ENCODE data around the gene CECR2.
A peak's percentile ranks its signal among the peaks of the same experiment; 100 is the strongest.
"Not testable (repeated sequence)": the region's sequence is repeated elsewhere in the genome, so short reads cannot be mapped to it uniquely, and the experiment has no call there.

Gene CECR2

GRCh38 chr22:17512960-17513359 is 143.7 kb downstream of the CECR2 start:
- DNase-seq (ENCODE audit: low read depth, low spot score): no peak

GRCh38 chr22:17513612-17514011 is 144.4 kb downstream of the CECR2 start:
- no peak for DNase-seq (ENCODE audit: low read depth, low spot score)

GRCh38 chr22:17514084-17514483 is 144.8 kb downstream of the CECR2 start:
- no peak for DNase-seq (ENCODE audit: low read depth, low spot score)

- no peak for DNase-seq (ENCODE audit: low read depth, low spot score)
These were observed 149.1 kb downstream of the CECR2 start for GRCh38 chr22:17518406-17518805.

- DNase-seq (ENCODE audit: low read depth, low spot score): not testable (repeated sequence)
These were observed 152.7 kb downstream of the CECR2 start for GRCh38 chr22:17521971-17522370.

GRCh38 chr22:17523925-17524324 is 154.7 kb downstream of the CECR2 start:
- DNase-seq (ENCODE audit: low read depth, low spot score): no peak

- DNase-seq (ENCODE audit: low read depth, low spot score): peak; percentile 88
These were observed 167.0 kb downstream of the CECR2 start for GRCh38 chr22:17536269-17536668.

- DNase-seq (ENCODE audit: low read depth, low spot score): no peak
These were observed 167.9 kb downstream of the CECR2 start for GRCh38 chr22:17537155-17537554.

- DNase-seq (ENCODE audit: low read depth, low spot score): no peak
These were observed 171.2 kb downstream of the CECR2 start for GRCh38 chr22:17540481-17540880.

- no peak for DNase-seq (ENCODE audit: low read depth, low spot score)
These were observed 172.2 kb downstream of the CECR2 start for GRCh38 chr22:17541476-17541875.

- DNase-seq (ENCODE audit: low read depth, low spot score): no peak
These were observed 173.2 kb downstream of the CECR2 start for GRCh38 chr22:17542452-17542851.

GRCh38 chr22:17548010-17548755 is 178.9 kb downstream of the CECR2 start:
- no peak for DNase-seq (ENCODE audit: low read depth, low spot score)

GRCh38 chr22:17548756-17549035 is 179.4 kb downstream of the CECR2 start:
- no peak for DNase-seq (ENCODE audit: low read depth, low spot score)

GRCh38 chr22:17549183-17549582 is 179.9 kb downstream of the CECR2 start:
- DNase-seq (ENCODE audit: low read depth, low spot score): no peak

- no peak for DNase-seq (ENCODE audit: low read depth, low spot score)
These were observed 180.4 kb downstream of the CECR2 start for GRCh38 chr22:17549655-17550054.

- DNase-seq (ENCODE audit: low read depth, low spot score): no peak
These were observed 183.5 kb downstream of the CECR2 start for GRCh38 chr22:17552737-17553136.

GRCh38 chr22:17554814-17555213 is 185.6 kb downstream of the CECR2 start:
- DNase-seq (ENCODE audit: low read depth, low spot score): no peak

- no peak for DNase-seq (ENCODE audit: low read depth, low spot score)
These were observed 189.9 kb downstream of the CECR2 start for GRCh38 chr22:17559188-17559587.

GRCh38 chr22:17562906-17563870 is 193.9 kb downstream of the CECR2 start, which contains the start of gene SLC25A18:
Gene SLC25A18 (plus strand): TSS chr22:17563498. CDS start chr22:17579945, 16,447 bp downstream.
- DNase-seq (ENCODE audit: low read depth, low spot score): peak; percentile 78

- peak; percentile 67 for DNase-seq (ENCODE audit: low read depth, low spot score)
These were observed 194.7 kb downstream of the CECR2 start for GRCh38 chr22:17563936-17564391.

- DNase-seq (ENCODE audit: low read depth, low spot score): not testable (repeated sequence)
These were observed 196.9 kb downstream of the CECR2 start for GRCh38 chr22:17566016-17566687.

- DNase-seq (ENCODE audit: low read depth, low spot score): peak; percentile 82
These were observed 197.5 kb downstream of the CECR2 start for GRCh38 chr22:17566776-17567175.
